ENCODE measurements around the gene A3GALT2.

DNA sequence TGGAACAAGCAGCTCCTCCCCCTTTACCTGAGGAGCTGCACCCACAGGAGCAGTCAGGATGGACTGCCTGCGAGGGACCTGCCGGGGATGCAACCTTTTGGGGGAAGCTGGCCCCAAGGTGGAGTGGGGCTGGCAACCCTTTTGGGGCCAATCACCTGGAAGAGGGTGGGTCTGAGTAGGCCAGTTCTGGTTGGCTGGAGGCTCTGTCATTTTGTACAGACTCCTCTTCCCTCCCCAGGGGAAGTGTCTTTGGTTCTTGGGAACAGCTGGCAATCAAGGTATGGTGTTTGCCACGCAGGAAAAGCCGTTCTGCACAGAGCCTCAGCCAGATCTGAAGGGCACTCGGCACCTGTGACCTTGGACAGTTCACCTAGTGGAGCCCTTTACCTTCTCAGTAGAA, 280 bp upstream of the A3GALT2 start:
- TF ChIP-seq, protein P1, sequence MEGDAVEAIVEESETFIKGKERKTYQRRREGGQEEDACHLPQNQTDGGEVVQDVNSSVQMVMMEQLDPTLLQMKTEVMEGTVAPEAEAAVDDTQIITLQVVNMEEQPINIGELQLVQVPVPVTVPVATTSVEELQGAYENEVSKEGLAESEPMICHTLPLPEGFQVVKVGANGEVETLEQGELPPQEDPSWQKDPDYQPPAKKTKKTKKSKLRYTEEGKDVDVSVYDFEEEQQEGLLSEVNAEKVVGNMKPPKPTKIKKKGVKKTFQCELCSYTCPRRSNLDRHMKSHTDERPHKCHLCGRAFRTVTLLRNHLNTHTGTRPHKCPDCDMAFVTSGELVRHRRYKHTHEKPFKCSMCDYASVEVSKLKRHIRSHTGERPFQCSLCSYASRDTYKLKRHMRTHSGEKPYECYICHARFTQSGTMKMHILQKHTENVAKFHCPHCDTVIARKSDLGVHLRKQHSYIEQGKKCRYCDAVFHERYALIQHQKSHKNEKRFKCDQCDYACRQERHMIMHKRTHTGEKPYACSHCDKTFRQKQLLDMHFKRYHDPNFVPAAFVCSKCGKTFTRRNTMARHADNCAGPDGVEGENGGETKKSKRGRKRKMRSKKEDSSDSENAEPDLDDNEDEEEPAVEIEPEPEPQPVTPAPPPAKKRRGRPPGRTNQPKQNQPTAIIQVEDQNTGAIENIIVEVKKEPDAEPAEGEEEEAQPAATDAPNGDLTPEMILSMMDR (conservative IDR thresholded peaks at IDR 0.05; ENCODE audit: low read length): no peak
- TF ChIP-seq EZH2phosphoT487 (IDR thresholded peaks at IDR 0.05; ENCODE audit: borderline replicate concordance, low read depth, low read length): no peak
